ENCODE measurements around the gene CACNA1C.

The CACNA1C gene

DNA sequence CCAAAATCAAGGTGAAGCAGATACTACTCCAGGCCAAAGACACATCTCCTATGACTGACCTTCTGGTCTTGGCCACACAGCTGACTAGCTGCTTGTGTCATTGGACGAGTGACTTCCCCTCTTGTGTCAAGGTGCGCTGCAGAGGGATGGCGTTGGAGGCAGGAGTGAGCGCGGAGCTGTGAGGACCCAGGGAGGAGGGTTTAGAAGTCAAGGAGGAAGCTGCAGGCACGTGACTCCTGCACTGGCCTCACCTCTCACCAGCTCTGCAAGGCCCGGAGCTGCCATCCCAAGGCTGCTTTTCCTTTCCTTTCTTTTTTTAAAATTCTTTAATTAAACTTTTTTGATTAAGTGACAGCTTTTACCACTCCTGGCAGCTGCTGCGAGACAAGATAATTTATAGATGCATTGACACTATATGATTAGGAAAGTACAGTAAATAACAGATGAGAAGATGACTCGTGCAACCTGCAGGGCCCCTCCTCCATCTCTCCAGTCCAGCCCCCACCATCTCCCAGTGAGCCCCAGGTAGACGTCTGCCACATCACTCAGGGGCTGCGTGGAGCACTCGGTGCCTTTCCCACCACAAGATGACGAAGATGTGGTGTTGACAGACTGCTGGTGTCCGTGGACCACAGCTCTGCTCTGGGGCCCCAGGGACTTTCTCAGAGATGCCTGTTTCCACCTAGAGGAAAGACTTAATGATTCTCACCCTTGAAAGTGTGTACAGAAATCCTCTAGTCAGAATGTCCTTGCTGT lies 350.6 kb downstream of the CACNA1C start:
- no peak for TF ChIP-seq MYC (IDR thresholded peaks at IDR 0.05; ENCODE audit: low read depth, low read length)
- TF ChIP-seq, protein P1, sequence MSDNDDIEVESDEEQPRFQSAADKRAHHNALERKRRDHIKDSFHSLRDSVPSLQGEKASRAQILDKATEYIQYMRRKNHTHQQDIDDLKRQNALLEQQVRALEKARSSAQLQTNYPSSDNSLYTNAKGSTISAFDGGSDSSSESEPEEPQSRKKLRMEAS (IDR thresholded peaks at IDR 0.05; ENCODE audit: low read depth, low read length), result no peak
- TF ChIP-seq, protein P2, sequence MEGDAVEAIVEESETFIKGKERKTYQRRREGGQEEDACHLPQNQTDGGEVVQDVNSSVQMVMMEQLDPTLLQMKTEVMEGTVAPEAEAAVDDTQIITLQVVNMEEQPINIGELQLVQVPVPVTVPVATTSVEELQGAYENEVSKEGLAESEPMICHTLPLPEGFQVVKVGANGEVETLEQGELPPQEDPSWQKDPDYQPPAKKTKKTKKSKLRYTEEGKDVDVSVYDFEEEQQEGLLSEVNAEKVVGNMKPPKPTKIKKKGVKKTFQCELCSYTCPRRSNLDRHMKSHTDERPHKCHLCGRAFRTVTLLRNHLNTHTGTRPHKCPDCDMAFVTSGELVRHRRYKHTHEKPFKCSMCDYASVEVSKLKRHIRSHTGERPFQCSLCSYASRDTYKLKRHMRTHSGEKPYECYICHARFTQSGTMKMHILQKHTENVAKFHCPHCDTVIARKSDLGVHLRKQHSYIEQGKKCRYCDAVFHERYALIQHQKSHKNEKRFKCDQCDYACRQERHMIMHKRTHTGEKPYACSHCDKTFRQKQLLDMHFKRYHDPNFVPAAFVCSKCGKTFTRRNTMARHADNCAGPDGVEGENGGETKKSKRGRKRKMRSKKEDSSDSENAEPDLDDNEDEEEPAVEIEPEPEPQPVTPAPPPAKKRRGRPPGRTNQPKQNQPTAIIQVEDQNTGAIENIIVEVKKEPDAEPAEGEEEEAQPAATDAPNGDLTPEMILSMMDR (IDR thresholded peaks at IDR 0.05; ENCODE audit: low read depth, low read length), result no peak
- TF ChIP-seq POLR2A (IDR thresholded peaks at IDR 0.05; ENCODE audit: extremely low read depth, insufficient read length), result no peak
- no peak for DNase-seq (ENCODE audit: low read depth)
- no peak overlapping the region for H3K4me3 ChIP-seq (ENCODE audit: low read depth, low read length)

DNA sequence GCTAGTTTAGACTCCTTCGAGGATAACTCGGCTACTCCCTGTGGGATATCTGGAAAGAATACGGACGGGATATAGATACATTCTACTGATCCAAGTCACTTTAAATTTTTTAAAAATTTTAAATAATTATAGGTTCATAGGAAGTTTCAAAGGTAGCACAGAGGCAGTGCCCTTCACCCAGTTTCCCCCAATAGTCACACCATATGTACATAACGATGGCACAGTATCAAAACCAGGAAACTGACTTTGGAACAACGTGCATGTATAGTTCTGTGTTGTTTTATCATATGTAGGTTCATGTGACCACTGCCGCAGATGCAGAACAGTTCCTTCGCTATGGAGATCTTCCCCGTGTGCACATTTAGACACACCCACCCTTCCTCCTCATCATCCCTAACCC lies 352.3 kb downstream of the CACNA1C start:
- DNase-seq (ENCODE audit: low read depth), result no peak
- TF ChIP-seq, protein P1 (IDR thresholded peaks at IDR 0.05; ENCODE audit: low read depth, low read length), result no peak
- H3K4me3 ChIP-seq (ENCODE audit: low read depth, low read length), result no peak overlapping the region

DNA sequence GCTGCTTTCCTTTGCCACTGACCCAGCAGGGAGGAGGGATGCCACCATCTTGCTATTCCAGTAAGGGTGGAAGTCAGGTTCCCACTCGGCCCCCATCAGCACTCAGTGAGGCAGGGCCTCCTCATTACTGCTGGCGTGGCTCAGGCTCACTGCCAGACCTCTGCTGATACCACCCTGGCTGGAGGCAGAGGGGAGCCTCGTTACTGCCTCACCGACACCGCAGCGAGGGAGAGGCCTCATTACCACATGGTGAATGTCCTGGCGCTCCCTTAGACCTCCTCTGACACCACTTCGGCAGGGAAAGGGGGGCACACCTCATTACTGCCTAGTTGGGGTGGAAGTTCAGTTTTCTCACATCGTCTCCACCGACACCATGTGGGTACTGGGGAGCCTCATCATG lies 354.1 kb downstream of the CACNA1C start:
- TF ChIP-seq MYC (IDR thresholded peaks at IDR 0.05; ENCODE audit: low read depth, low read length), result no peak
- TF ChIP-seq, protein P1 (IDR thresholded peaks at IDR 0.05; ENCODE audit: low read depth, low read length), result no peak
- TF ChIP-seq, protein P2 (IDR thresholded peaks at IDR 0.05; ENCODE audit: low read depth, low read length), result no peak
- TF ChIP-seq POLR2A (IDR thresholded peaks at IDR 0.05; ENCODE audit: extremely low read depth, insufficient read length), result no peak
- no peak overlapping the region for H3K4me3 ChIP-seq (ENCODE audit: low read depth, low read length)
- DNase-seq (ENCODE audit: low read depth), result no peak

DNA sequence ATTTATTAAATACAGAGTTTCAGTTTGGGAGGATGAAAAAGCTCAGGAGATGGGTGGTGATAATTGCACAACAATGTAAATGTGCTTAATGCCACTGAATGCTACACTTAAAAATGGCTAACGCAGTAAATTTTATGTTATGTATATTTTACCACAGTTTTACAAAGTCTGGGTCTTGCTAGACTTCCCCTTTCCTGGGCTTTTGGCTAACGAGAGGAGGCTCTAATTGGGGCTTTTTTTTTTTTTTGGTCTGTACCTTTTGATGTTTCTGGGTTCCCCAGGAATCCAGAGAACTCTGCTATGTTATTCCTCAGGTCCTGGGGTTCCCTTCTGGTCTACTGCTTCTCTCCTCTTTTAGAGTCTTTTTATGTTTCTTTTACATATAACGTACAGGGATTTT lies 355.5 kb downstream of the CACNA1C start:
- no peak for DNase-seq (ENCODE audit: low read depth)
- TF ChIP-seq, protein P2 (IDR thresholded peaks at IDR 0.05; ENCODE audit: low read depth, low read length), result no peak
- TF ChIP-seq, protein P1 (IDR thresholded peaks at IDR 0.05; ENCODE audit: low read depth, low read length), result no peak
- TF ChIP-seq MYC (IDR thresholded peaks at IDR 0.05; ENCODE audit: low read depth, low read length), result no peak
- no peak for TF ChIP-seq POLR2A (IDR thresholded peaks at IDR 0.05; ENCODE audit: extremely low read depth, insufficient read length)
- no peak overlapping the region for H3K4me3 ChIP-seq (ENCODE audit: low read depth, low read length)

DNA sequence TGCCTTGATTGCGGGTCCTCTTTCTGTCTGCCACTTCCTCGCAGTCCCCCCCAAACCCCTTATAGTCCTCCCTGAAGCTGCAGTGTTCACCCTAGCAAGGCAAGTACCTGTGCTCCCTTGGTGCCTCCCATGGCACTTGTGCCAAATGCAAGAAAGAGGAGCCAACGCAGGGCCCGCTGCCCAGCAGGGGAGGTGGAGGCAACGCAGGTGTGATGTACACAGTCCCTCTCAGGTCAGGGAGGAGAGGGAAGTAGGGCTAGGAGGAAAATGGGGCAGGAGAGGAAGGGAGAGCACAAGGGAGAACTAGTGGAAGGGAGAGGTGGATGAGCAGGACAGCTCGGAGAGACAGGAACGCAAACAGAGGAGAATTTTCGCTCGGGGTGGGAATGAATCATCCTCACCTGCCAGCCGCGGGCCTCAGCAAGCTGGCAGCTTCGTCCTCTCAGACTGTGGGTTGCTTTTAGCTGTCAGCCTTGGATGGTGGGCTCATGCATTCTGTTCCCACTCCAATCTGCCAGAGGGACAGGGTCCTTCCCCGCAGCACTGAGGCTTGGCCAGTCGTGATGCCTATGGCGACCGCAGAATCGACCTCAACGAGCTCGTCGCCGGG lies 357.0 kb downstream of the CACNA1C start:
- H3K4me3 ChIP-seq (ENCODE audit: low read depth, low read length), result no peak overlapping the region
- TF ChIP-seq, protein P1 (IDR thresholded peaks at IDR 0.05; ENCODE audit: low read depth, low read length), result no peak
- no peak for DNase-seq (ENCODE audit: low read depth)

DNA sequence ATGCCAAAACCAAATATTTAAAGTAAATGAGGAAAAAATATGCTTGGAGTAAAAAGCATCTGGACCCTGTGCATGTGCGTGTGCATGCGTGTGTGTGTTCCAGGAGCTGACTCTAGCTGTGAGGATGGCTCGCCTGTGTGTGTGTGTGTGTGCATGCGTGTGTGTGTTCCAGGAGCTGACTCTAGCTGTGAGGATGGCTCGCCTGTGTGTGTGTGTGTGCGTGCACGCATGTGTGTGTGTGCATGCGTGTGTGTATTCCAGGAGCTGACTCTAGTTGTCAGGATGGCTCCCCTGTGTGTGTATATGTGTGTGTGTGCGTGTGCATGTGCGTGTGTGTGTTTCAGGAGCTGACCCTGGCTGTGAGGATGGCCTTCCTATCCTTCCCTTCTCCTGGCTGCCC lies 357.7 kb downstream of the CACNA1C start:
- DNase-seq (ENCODE audit: low read depth), result no peak
- TF ChIP-seq, protein P1 (IDR thresholded peaks at IDR 0.05; ENCODE audit: low read depth, low read length), result no peak
- TF ChIP-seq POLR2A (IDR thresholded peaks at IDR 0.05; ENCODE audit: extremely low read depth, insufficient read length) (no peak), MYC (IDR thresholded peaks at IDR 0.05; ENCODE audit: low read depth, low read length) (no peak)
- TF ChIP-seq, protein P2 (IDR thresholded peaks at IDR 0.05; ENCODE audit: low read depth, low read length), result no peak

More for the DNA sequence above, 357.7 kb downstream of the CACNA1C start:
- H3K4me3 ChIP-seq (ENCODE audit: low read depth, low read length), result no peak overlapping the region
